Measurements from ENCODE around the gene RSPRY1.

- TF ChIP-seq CTCF (conservative IDR thresholded peaks at IDR 0.05 in 1 of 2, IDR thresholded peaks at IDR 0.05 in 1 of 2; ENCODE audit: extremely low read depth in 1 of 2, insufficient read depth in 1 of 2, low read depth in 1 of 2, low read length in 2 of 2) (no peak), EZH2 (IDR thresholded peaks at IDR 0.05; ENCODE audit: borderline replicate concordance, low read length) (no peak)
Measured at GRCh38 chr16:57178793-57179212, 7.3 kb upstream of the RSPRY1 start.

Data from mammary epithelial cell (primary cell).